Measurements from ENCODE around the gene B4GALNT4. TPM values are rescaled to one million over a fixed set of nuclear protein-coding genes. Genes with fewer than 3 reads are reported as not detected.
A peak's percentile ranks its signal among the peaks of the same experiment; 100 is the strongest.
"Not testable (repeated sequence)": the region's sequence is repeated elsewhere in the genome, so short reads cannot be mapped to it uniquely, and the experiment has no call there.

B4GALNT4 gene
- total RNA-seq, 3 donors from 2014 or later (not counting 1 experiment from before 2014, with no cell fraction given), result 0.66 to 1.5 (median 1.5) TPM

DNA sequence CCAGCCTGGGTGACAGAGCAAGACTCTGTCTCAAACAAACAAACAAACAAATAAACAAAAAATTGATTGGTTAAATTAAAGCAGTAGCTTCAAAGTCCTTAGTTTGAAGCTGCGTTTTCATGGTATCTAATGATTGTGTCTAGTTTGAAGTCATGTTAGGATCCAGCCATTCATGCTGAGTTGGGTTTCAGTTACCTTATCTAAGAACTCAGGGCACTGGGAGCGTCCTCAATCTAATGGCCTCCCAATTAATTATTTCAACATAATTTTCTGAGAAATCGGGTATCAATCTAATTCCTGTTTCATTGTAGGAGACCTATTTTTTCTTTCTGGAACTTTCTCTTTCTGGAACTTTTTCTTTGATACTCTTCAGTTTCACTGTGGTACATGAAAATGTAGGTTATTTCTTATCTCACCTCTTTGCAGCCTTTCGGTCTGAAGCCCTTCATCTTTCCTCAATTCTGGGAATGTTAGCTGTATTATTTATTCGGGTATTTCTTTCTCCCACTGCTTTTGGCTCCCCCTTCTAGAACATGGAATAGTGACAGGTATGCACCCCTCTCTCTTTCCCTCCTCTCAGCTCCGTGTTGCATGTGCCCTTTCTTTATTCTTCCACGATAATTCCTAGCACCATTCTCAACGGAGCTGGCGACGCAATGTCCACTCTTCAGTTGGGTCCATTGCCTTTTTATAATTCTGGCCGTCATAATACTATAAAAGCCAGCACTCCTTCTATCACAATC, 24.3 kb upstream of the B4GALNT4 start:
- intact Hi-C loops (cut with micrococcal nuclease), result no loop called here
- H3K4me3 Mint-ChIP-seq, result no peak overlapping the region
- TF ChIP-seq, protein P1, sequence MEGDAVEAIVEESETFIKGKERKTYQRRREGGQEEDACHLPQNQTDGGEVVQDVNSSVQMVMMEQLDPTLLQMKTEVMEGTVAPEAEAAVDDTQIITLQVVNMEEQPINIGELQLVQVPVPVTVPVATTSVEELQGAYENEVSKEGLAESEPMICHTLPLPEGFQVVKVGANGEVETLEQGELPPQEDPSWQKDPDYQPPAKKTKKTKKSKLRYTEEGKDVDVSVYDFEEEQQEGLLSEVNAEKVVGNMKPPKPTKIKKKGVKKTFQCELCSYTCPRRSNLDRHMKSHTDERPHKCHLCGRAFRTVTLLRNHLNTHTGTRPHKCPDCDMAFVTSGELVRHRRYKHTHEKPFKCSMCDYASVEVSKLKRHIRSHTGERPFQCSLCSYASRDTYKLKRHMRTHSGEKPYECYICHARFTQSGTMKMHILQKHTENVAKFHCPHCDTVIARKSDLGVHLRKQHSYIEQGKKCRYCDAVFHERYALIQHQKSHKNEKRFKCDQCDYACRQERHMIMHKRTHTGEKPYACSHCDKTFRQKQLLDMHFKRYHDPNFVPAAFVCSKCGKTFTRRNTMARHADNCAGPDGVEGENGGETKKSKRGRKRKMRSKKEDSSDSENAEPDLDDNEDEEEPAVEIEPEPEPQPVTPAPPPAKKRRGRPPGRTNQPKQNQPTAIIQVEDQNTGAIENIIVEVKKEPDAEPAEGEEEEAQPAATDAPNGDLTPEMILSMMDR (IDR thresholded peaks at IDR 0.05), result no peak
- no peak overlapping the region for H3K27ac Mint-ChIP-seq
- H3K27me3 Mint-ChIP-seq (ENCODE audit: low read depth in 2 of 2), result no peaks in the 10 kb centered on the region
- no peaks in the 10 kb centered on the region for H3K27me3 ChIP-seq (ENCODE audit: control insufficient read depth, insufficient read depth, low read length)
- H3K27ac ChIP-seq (ENCODE audit: low read length), result no peak overlapping the region
- H3K4me1 ChIP-seq (ENCODE audit: control insufficient read depth, insufficient read depth, low read length), result peaks cover 29% of the 10 kb centered on the region
- DNase-seq (no peak), ATAC-seq (no peak)
- H3K9me3 Mint-ChIP-seq, result no peaks in the 10 kb centered on the region
- no peaks in the 10 kb centered on the region for H3K9me3 ChIP-seq (ENCODE audit: control insufficient read depth, insufficient read depth, low read length)
- H3K36me3 ChIP-seq (ENCODE audit: control insufficient read depth, insufficient read depth, low read length), result no peaks in the 10 kb centered on the region
- 94% methylated on average over 10 of the region's 11 CpGs for WGBS (ENCODE audit: insufficient coverage)
- H3K4me1 Mint-ChIP-seq, result peaks cover 26 to 40% of the 10 kb centered on the region in 2 donors
- no peaks in the 10 kb centered on the region for H3K36me3 Mint-ChIP-seq
- no peak overlapping the region for H3K4me3 ChIP-seq (ENCODE audit: low read length)

DNA sequence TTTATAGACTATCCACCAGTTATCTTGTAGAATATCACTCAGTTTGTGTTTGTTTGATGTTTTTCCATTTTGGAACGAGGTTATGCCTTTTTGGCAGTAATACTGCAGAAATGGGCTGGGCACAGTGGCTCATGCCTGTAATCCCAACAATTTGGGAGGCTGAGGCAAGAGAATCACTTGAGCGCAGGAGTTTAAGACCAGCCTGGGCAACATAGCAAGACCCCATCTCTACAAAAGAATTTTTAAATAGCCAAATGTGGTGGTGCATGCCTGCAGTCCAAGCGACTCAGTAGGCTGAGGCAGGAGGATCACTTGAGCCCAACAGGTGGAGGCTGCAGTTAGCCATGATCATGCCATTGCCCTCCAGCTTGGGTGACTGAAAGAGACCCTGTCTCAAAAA, 22.8 kb upstream of the B4GALNT4 start:
- Mint-ChIP-seq H3K27me3 (ENCODE audit: low read depth in 2 of 2) (no peaks in the 10 kb centered on the region), H3K4me1 (peaks cover 29 to 43% of the 10 kb centered on the region in 2 donors), H3K27ac (no peak overlapping the region), H3K4me3 (no peak overlapping the region), H3K9me3 (no peaks in the 10 kb centered on the region), H3K36me3 (no peaks in the 10 kb centered on the region)
- no peak overlapping the region for H3K27ac ChIP-seq (ENCODE audit: low read length)
- peaks cover 40% of the 10 kb centered on the region for H3K4me1 ChIP-seq (ENCODE audit: control insufficient read depth, insufficient read depth, low read length)
- TF ChIP-seq, protein P1 (IDR thresholded peaks at IDR 0.05), result no peak
- no peaks in the 10 kb centered on the region for H3K36me3 ChIP-seq (ENCODE audit: control insufficient read depth, insufficient read depth, low read length)
- intact Hi-C loops (cut with micrococcal nuclease), result no loop called here
- 88% methylated on average over 3 of the region's 3 CpGs for WGBS (ENCODE audit: insufficient coverage)
- DNase-seq, result no peak
- no peaks in the 10 kb centered on the region for H3K9me3 ChIP-seq (ENCODE audit: control insufficient read depth, insufficient read depth, low read length)
- no peak for ATAC-seq
- no peaks in the 10 kb centered on the region for H3K27me3 ChIP-seq (ENCODE audit: control insufficient read depth, insufficient read depth, low read length)
- H3K4me3 ChIP-seq (ENCODE audit: low read length), result no peak overlapping the region

DNA sequence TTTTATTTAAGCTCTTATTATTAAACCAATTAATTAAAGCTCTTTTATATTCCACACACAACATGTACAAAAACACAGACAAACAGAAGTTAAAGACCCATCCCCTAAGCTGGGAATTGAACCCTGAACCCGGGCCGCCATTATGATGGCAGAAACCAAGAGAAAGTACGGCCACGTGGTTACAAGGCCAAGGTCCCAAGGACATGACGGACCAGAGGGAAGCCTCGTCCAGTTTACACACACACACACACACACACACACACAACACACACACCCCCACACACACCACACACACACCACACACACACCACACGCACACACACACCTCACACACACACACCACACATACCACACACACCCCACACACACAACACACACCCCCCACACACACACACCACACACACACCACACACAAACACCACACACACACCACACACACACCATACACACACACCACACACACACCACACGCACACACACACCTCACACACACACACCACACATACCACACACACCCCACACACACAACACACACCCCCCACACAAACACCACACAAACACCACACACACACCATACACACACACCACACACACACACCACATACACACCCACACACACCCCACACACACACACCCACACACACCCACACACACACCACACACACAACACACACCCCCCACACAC, 19.9 kb upstream of the B4GALNT4 start:
- H3K27ac Mint-ChIP-seq, result peak overlapping the region; percentile 92 to 95
- H3K27me3 ChIP-seq (ENCODE audit: control insufficient read depth, insufficient read depth, low read length); H3K9me3 ChIP-seq (ENCODE audit: control insufficient read depth, insufficient read depth, low read length); intact Hi-C loops (cut with micrococcal nuclease); DNase-seq; H3K36me3 ChIP-seq (ENCODE audit: control insufficient read depth, insufficient read depth, low read length); H3K36me3 Mint-ChIP-seq; ATAC-seq; H3K4me3 ChIP-seq (ENCODE audit: low read length); H3K27me3 Mint-ChIP-seq (ENCODE audit: low read depth in 2 of 2); H3K9me3 Mint-ChIP-seq: not testable (repeated sequence)
- peak overlapping the region; percentile 62 for H3K4me3 Mint-ChIP-seq
- peaks cover 58% of the 10 kb centered on the region for H3K4me1 ChIP-seq (ENCODE audit: control insufficient read depth, insufficient read depth, low read length)
- WGBS (ENCODE audit: insufficient coverage), result 74% methylated on average over 8 of the region's 8 CpGs
- peak overlapping the region; percentile 84 for H3K27ac ChIP-seq (ENCODE audit: low read length)
- H3K4me1 Mint-ChIP-seq, result peaks cover 41 to 58% of the 10 kb centered on the region in 2 donors

DNA sequence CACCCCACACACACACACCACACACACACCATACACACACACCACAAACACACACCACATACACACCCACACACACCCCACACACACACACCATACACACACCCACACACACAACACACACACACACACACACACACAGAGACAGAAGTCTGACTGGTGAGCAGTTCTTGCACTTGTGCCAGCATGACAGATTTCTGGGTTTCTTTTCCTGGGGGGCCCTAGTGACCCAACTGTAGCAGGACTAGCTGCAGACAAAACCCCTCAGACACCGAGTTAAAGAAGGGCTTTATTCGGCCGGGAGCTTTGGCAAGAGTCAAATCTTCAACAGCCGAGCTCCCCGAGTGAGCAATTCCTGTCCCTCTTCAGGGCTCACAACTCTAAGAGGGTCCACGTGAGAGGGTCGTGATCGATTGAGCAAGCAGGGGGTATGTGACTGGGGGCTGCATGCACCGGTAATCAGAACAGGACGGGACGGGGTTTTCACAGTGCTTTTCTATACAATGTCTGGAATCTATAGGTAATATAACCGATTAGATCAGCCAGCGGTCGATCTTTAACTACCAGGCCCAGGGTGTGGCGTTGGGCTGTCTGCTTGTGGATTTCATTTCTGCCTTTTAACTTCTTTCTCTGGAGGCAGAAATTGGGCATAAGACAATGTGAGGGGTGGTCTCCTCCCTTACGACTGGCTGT, 19.1 kb upstream of the B4GALNT4 start:
- intact Hi-C loops (cut with micrococcal nuclease), result loop anchor here (2.0 kb wide), 1 partner anchor 33 kb away; no protein-coding TSS in a partner anchor
- not testable (repeated sequence) for H3K4me3 ChIP-seq (ENCODE audit: low read length); H3K9me3 ChIP-seq (ENCODE audit: control insufficient read depth, insufficient read depth, low read length); H3K27me3 Mint-ChIP-seq (ENCODE audit: low read depth in 2 of 2); H3K36me3 Mint-ChIP-seq; H3K27me3 ChIP-seq (ENCODE audit: control insufficient read depth, insufficient read depth, low read length); H3K36me3 ChIP-seq (ENCODE audit: control insufficient read depth, insufficient read depth, low read length); DNase-seq; H3K9me3 Mint-ChIP-seq
- peaks cover 43 to 61% of the 10 kb centered on the region in 2 donors for H3K4me1 Mint-ChIP-seq
- 45% methylated on average over 16 of the region's 16 CpGs for WGBS (ENCODE audit: insufficient coverage)
- peak overlapping the region; percentile 92 to 95 for H3K27ac Mint-ChIP-seq
- H3K4me1 ChIP-seq (ENCODE audit: control insufficient read depth, insufficient read depth, low read length), result peaks cover 64% of the 10 kb centered on the region
- H3K4me3 Mint-ChIP-seq, result peak overlapping the region; percentile 78
- H3K27ac ChIP-seq (ENCODE audit: low read length), result peak overlapping the region; percentile 84
- peak in 2 of 3 donors; percentile 7 to 9 for ATAC-seq
